IPS-18c (cell line): ENCODE data around the gene SLC17A5.
"Not testable (repeated sequence)": the region's sequence is repeated elsewhere in the genome, so short reads cannot be mapped to it uniquely, and the experiment has no call there.

Experiments
- H3K4me3 ChIP-seq: 2 replicates; pipeline ENCODE4 v1.7.0; 2013; ENCODE audit warnings: low read depth, mild to moderate bottlenecking, low read length, moderate library complexity; ENCODE audit not compliant: insufficient read depth
- H3K9me3 ChIP-seq: one replicate; pipeline ENCODE4 v1.6.1; 2013; ENCODE audit warnings: mild to moderate bottlenecking, low read length, moderate library complexity; ENCODE audit not compliant: control insufficient read depth, insufficient read depth

Gene SLC17A5

DNA sequence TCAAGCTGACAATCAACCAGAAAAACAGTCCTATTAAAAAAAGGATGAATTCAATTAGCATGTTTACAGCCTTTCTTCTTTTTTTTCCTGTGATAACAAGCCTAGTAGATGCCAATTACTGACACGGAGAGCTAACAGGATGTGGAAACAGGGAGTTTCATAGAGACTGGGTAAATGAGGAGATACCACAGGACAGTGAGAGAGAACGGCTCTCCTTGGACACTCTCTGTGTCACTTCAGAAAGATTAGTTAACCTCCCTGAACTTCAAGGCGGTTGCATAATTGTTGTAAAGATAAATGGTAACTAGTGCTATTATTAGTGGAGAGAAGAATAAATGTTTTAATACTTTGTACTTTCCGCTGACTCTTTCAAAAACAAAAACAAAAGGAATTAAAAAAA lies 14.8 kb downstream of the SLC17A5 start:
- H3K4me3 ChIP-seq: no peak overlapping the region
- H3K9me3 ChIP-seq: peaks cover 2% of the 10 kb centered on the region

- no peak overlapping the region for H3K4me3 ChIP-seq
- peaks cover 2% of the 10 kb centered on the region for H3K9me3 ChIP-seq
Observed at GRCh38 chr6:73637404-73637803, 16.4 kb downstream of the SLC17A5 start.

- peaks cover 2% of the 10 kb centered on the region for H3K9me3 ChIP-seq
Observed at GRCh38 chr6:73636048-73636447, 17.7 kb downstream of the SLC17A5 start.

DNA sequence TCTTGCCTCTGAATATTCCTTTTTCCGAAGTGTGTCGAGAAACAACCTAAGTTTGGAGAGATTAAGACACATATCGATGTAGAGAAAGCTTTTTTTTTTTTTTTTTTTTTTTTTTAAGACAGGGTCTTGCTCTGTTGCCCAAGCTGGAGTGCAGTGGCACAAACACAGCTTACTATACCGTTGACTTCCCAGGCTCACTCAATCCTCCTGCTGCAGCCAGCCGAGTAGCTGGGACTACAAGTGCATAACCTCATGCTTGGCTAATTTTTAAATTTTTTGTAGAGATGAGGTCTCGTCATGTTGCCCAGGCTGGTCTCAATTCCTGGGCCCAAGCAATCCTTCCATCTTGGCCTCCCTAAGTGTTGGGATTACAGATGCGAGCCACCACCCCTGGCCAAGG lies 21.4 kb downstream of the SLC17A5 start:
- Histone ChIP-seq H3K9me3 (peaks cover 2% of the 10 kb centered on the region), H3K4me3 (no peak overlapping the region)

More at GRCh38 chr6:73636048-73636447, 17.7 kb downstream of the SLC17A5 start:
- no peak overlapping the region for H3K4me3 ChIP-seq

DNA sequence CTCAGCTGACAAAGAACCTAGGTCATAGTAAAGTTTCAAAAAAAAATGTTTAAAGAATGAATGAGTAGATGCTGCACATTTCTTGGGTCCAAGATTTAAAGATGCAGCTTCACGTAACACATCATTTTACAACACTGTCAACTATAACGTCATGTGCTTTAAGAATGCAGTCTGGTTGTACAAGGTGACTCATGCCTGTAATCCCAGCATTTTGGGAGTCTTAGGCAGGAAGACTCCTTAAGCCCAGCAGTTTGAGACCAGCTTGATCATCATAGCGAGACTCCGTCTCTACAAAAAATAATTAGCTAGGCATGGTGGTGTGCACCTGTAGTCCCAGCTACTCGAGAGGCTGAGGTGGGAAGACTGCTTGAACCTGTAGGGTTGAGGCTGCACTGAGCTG lies 21.9 kb downstream of the SLC17A5 start:
- Histone ChIP-seq H3K9me3 (peaks cover 2% of the 10 kb centered on the region), H3K4me3 (no peak overlapping the region)

DNA sequence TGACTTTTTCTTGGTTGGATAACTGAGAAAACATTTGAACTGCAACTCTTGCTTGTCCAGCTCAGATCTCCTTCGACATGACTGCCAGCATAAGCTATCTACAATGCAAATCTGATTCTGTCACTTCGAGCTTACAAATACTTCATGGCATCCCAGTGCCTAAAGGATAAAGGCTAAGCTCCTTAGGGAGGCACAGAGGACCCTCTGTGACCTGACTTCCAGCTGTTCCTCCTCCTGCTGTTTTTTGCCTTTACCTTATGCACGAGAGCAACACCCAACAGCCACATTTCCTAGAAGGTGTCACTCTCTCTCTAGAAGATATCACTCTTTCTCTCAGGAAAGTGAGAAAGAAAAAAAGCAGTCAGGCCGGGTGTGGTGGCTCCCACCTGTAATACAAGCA lies 23.4 kb downstream of the SLC17A5 start:
- peaks cover 2% of the 10 kb centered on the region for H3K9me3 ChIP-seq
- H3K4me3 ChIP-seq: no peak overlapping the region

DNA sequence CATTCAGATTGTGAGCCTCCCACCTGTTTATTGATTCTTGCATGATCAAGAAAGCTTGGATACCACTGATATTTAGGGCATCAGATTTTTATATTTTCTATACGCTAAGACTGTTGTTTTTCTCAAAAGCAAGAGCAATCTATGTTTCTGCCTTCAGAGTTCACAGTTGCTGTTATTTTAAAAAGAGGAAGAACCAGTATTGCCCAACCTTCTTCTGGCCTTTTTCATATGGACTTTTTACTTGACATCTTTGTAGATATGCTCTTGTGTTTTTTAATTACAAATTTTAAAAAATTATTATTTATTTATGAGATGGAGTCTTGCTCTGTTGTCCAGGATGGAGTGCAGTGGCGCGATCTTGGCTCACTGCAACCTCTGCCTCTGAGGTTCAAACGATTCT lies 28.9 kb downstream of the SLC17A5 start:
- H3K4me3 ChIP-seq: no peak overlapping the region
- H3K9me3 ChIP-seq: no peaks in the 10 kb centered on the region

DNA sequence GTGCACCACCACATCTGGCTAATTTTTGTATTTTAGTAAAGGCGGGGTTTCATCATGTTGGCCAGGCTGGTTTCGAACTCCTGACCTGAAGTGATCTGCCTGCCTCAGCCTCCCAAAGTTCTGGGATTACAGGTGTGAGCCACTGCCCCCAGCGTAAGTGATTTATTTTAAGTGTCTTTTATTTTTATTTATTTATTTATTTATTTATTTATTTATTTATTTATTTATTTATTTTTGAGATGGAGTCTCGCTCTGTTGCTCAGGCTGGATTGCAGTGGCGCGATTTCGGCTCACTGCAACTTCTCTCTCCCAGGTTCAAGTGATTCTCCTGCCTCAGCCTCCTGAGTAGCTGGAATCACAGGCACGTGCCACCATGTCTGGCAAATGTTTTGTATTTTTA lies 30.3 kb downstream of the SLC17A5 start:
- not testable (repeated sequence) for H3K4me3 ChIP-seq, H3K9me3 ChIP-seq

- not testable (repeated sequence) for H3K4me3 ChIP-seq, H3K9me3 ChIP-seq
Observed at GRCh38 chr6:73618082-73618481, 35.7 kb downstream of the SLC17A5 start.

DNA sequence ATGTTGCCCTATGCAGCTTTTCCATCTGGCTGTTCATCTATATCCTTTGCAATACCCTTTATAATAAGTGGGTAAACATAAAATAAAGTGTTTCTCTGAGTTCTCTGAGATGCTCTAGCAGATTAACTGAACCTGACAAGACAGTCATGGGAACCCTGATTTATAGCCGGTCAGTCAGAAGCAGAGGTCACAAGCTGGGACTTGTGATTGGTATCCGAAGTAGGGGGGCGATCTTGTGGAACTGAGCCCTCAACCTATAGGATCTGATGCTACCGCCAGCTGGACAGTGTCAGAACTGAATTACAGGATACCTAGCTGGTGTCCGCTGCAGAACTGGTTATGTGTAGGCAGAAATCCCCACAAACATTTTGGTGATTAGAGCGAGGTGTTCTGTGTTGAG lies 39.0 kb downstream of the SLC17A5 start:
- no peaks in the 10 kb centered on the region for H3K9me3 ChIP-seq
- H3K4me3 ChIP-seq: no peak overlapping the region

GRCh38 chr6:73613806-73614536 lies 39.8 kb downstream of the SLC17A5 start:
- Histone ChIP-seq H3K4me3 (no peak overlapping the region), H3K9me3 (no peaks in the 10 kb centered on the region)

GRCh38 chr6:73612611-73613010 lies 41.2 kb downstream of the SLC17A5 start:
- no peak overlapping the region for H3K4me3 ChIP-seq
- H3K9me3 ChIP-seq: no peaks in the 10 kb centered on the region

- H3K9me3 ChIP-seq: no peaks in the 10 kb centered on the region
- H3K4me3 ChIP-seq: no peak overlapping the region
Observed at GRCh38 chr6:73610444-73611275, 43.1 kb downstream of the SLC17A5 start.

DNA sequence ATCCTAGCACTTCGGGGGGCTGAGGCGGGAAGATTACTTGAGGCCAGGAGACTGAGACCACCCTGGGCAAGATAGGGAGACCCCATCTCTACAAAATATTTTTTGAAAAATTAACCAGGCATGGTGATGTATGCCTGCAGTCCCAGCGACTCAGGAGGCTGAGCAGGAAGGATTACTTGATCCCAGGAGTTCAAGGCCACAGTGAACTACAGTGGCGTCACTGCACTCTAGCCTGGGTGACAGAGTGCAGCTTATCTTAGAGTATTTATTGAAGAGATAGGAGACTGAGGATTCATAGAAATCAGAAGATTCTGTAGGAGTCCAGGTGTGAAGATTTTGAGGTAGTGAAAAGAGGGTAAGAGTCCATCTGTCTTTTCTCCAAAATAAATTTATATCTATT lies 45.0 kb downstream of the SLC17A5 start:
- H3K4me3 ChIP-seq: no peak overlapping the region
- H3K9me3 ChIP-seq: no peaks in the 10 kb centered on the region

DNA sequence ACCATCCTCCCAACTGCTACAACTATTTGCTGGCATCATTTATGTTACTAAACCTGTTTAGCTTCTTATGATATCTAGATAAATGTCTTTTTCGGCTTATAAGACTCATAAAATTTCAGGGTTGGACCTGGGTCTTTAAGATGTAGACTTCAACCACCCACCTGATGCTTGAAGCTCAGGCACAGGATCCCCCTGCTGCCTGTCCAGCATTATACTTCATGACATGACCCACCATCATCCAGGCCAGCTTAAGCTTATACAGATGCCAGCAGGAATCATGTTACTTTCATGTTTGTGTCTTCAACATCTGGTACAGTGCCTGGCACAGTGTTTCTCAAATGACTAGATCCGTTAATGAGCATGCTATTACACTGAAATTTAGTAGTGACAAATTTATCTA lies 47.4 kb downstream of the SLC17A5 start:
- no peak overlapping the region for H3K4me3 ChIP-seq
- H3K9me3 ChIP-seq: no peaks in the 10 kb centered on the region

- Histone ChIP-seq H3K4me3 (no peak overlapping the region), H3K9me3 (no peaks in the 10 kb centered on the region)
Observed at GRCh38 chr6:73604461-73604860, 49.3 kb downstream of the SLC17A5 start.

- Histone ChIP-seq H3K4me3 (no peak overlapping the region), H3K9me3 (no peaks in the 10 kb centered on the region)
Observed at GRCh38 chr6:73604020-73604419, 49.8 kb downstream of the SLC17A5 start.

DNA sequence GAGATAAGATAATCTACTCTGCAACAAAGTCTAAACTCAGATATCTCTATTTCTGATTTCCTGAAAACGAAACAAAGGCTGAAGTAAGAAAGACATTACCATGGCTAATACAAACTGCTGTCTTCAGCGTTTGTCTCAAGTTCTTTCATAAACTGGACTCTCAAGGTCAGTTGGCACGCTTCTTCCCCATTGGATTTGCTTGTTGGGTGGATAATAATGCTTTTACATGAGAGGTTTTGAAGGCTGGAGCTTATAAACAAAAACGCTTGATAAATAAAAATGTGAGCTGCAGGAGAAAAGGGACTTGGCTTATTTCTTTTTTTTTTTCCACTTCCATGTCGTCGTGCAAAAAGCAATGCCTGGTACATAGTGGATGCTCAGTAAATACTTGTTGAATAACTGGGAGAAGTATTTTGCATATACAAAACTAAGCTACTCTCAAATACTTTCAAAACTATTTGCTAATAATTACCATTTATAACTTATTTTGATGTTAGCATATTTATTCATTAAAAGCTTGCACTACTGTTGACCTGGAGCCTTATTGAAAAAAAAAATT lies 67.3 kb downstream of the SLC17A5 start:
- H3K4me3 ChIP-seq: no peak overlapping the region
- H3K9me3 ChIP-seq: no peaks in the 10 kb centered on the region
